Liver (tissue), 9 donors: ENCODE data around the gene AP4S1. TPM values are rescaled to one million over a fixed set of nuclear protein-coding genes. Genes with fewer than 3 reads are reported as not detected.

ENCODE experiments used
- DNase-seq: peaks from one replicate; pipeline ENCODE4 v3.0.0-alpha.2; 2017; ENCODE audit warnings: low spot score
- H3K27ac ChIP-seq, 2 donors: one replicate each; pipeline ENCODE4 v1.7.0; 2013; ENCODE audit warnings: inconsistent platforms in 2 of 2, low read length in 2 of 2, control low read depth in 1 of 2, low read depth in 1 of 2, mild to moderate bottlenecking in 1 of 2
- H3K27me3 ChIP-seq, 4 donors: one replicate each; pipeline versions ENCODE4 v1.6.1 to v1.7.0; 2013; ENCODE audit warnings: low read length in 3 of 4, inconsistent platforms in 1 of 4, mild to moderate bottlenecking in 1 of 4, moderate library complexity in 1 of 4; ENCODE audit not compliant: control insufficient read depth in 4 of 4, insufficient read depth in 4 of 4
- H3K36me3 ChIP-seq, 4 donors: one replicate each; pipeline versions ENCODE4 v1.6.1 to v1.7.0; 2013; ENCODE audit warnings: low read length in 3 of 4, mild to moderate bottlenecking in 3 of 4, low read depth in 1 of 4, moderate library complexity in 1 of 4; ENCODE audit not compliant: control insufficient read depth in 4 of 4, insufficient read depth in 3 of 4
- H3K4me1 ChIP-seq, 4 donors: one replicate each; pipeline versions ENCODE4 v1.6.1 to v1.7.0; 2013; ENCODE audit warnings: low read length in 3 of 4, mild to moderate bottlenecking in 3 of 4, moderate library complexity in 1 of 4; ENCODE audit not compliant: control insufficient read depth in 4 of 4, insufficient read depth in 4 of 4
- H3K4me3 ChIP-seq, 3 donors: one replicate each; pipeline versions ENCODE4 v1.6.1 to v1.7.0; 2013; ENCODE audit warnings: low read length in 3 of 3, control low read depth in 1 of 3, low read depth in 1 of 3, mild to moderate bottlenecking in 1 of 3
- H3K9ac ChIP-seq, 2 donors: one replicate each; pipeline ENCODE4 v1.7.0; 2013; ENCODE audit warnings: low read length in 2 of 2, mild to moderate bottlenecking in 2 of 2, moderate library complexity in 2 of 2, control low read depth in 1 of 2, low read depth in 1 of 2
- H3K9me3 ChIP-seq, 4 donors: one replicate each; pipeline versions ENCODE4 v1.6.1 to v1.7.0; 2013; ENCODE audit warnings: low read length in 3 of 4; ENCODE audit not compliant: control insufficient read depth in 4 of 4
- ATF3 ChIP-seq: IDR thresholded peaks from 2 replicates; pipeline ENCODE4 v1.6.1; 2016; ENCODE audit warnings: antibody characterized with exemption
- CTCF ChIP-seq: fragments of 150-350 bp; IDR thresholded peaks from 2 replicates; pipeline ENCODE4 v1.5.1; 2017; ENCODE audit warnings: improper control_type of control experiment, low read depth, low read length; ENCODE audit not compliant: missing input control
- FOXA1 ChIP-seq: IDR thresholded peaks from 2 replicates; pipeline ENCODE4 v1.6.1; 2016; ENCODE audit warnings: antibody characterized with exemption
- FOXA2 ChIP-seq: IDR thresholded peaks from 2 replicates; pipeline ENCODE4 v1.6.1; 2016; ENCODE audit warnings: antibody characterized with exemption
- GABPA ChIP-seq, 2 donors: IDR thresholded peaks in 1 of 2; conservative IDR thresholded peaks in 1 of 2; 2 replicates each; pipeline ENCODE4 v1.6.1; 2016; ENCODE audit warnings: antibody characterized with exemption in 2 of 2, mild to moderate bottlenecking in 1 of 2, moderate library complexity in 1 of 2
- HNF4A ChIP-seq, 2 donors: conservative IDR thresholded peaks; 2 replicates each; pipeline ENCODE4 v1.6.1; 2016; ENCODE audit warnings: antibody characterized with exemption in 2 of 2, mild to moderate bottlenecking in 2 of 2
- HNF4G ChIP-seq: IDR thresholded peaks from 2 replicates; pipeline ENCODE4 v1.6.1; 2016; ENCODE audit warnings: antibody characterized with exemption
- NR2F2 ChIP-seq: IDR thresholded peaks from 2 replicates; pipeline ENCODE4 v1.6.1; 2016; ENCODE audit warnings: antibody characterized with exemption
- RAD21 ChIP-seq, 2 donors: IDR thresholded peaks; 2 replicates each; pipeline ENCODE4 v1.6.1; 2016; ENCODE audit warnings: antibody characterized with exemption in 2 of 2, mild to moderate bottlenecking in 2 of 2
- SP1 ChIP-seq: IDR thresholded peaks from 2 replicates; pipeline ENCODE4 v1.6.1; 2018; ENCODE audit warnings: antibody characterized with exemption, mild to moderate bottlenecking
- TAF1 ChIP-seq: conservative IDR thresholded peaks from 2 replicates; pipeline ENCODE4 v1.6.1; 2016; ENCODE audit warnings: antibody characterized with exemption, mild to moderate bottlenecking
- YY1 ChIP-seq: IDR thresholded peaks from 2 replicates; pipeline ENCODE4 v1.6.1; 2016; ENCODE audit warnings: antibody characterized with exemption, mild to moderate bottlenecking
- WGBS: extraction: QIAGEN DNeasy Blood & Tissue Kit; methylation state at CpG from one replicate; pipeline ENCODE4 v1.1.7; 2013; 5-methylcytosine and 5-hydroxymethylcytosine counted together
- polyA plus RNA-seq, 2 donors: library from polyadenylated mRNA; stranded (reverse) in 1 of 2; unstranded in 1 of 2; fragments of 200-250 nt in 1 of 2; fragments of >200 nt in 1 of 2; fragmentation: Nextera tagmentation in 1 of 2; extraction: Ambion mirVana in 1 of 2; gene quantifications; one replicate each; pipeline versions ENCODE4 v1.2.1 to v1.2.3, GENCODE V29; 2013 to 2015
- total RNA-seq, 2 donors: library from RNA; depleted of rRNA; stranded (reverse); fragments of >200 nt; gene quantifications; one replicate each; pipeline ENCODE4 v1.2.3, GENCODE V29; 2014
- TF ChIP-seq, protein P1 (sequence below): IDR thresholded peaks from 2 replicates; pipeline ENCODE4 v1.6.1; 2016; ENCODE audit warnings: antibody characterized with exemption
- TF ChIP-seq, protein P2 (sequence below): IDR thresholded peaks from 2 replicates; pipeline ENCODE4 v1.6.1; 2016; ENCODE audit warnings: antibody characterized with exemption, mild to moderate bottlenecking
- TF ChIP-seq, protein P3 (sequence below): IDR thresholded peaks from 2 replicates; pipeline ENCODE4 v1.6.1; 2016; ENCODE audit warnings: antibody characterized with exemption
- donor health status: healthy.
- donor health status: healthy.
- donor health status: healthy.
- donor health status: healthy.
- donor health status: healthy.

The AP4S1 gene
- total and polyA plus RNA-seq, 4 donors: 1.3 to 4.3 (median 1.7) TPM

- peaks cover 0 to 13% (median 7%) of the 10 kb centered on the region in 4 donors for H3K4me1 ChIP-seq
- 97% methylated on average over 5 of the region's 5 CpGs for WGBS
- no peak overlapping the region for H3K4me3 ChIP-seq
- DNase-seq: no peak
- no peaks in the 10 kb centered on the region for H3K36me3 ChIP-seq
- H3K9me3 ChIP-seq: no peaks in the 10 kb centered on the region
- no peak overlapping the region for H3K27ac ChIP-seq
- no peaks in the 10 kb centered on the region for H3K27me3 ChIP-seq
- H3K9ac ChIP-seq: no peak overlapping the region
- TF ChIP-seq NR2F2 (no peak), RAD21 (IDR thresholded peaks at IDR 0.05) (no peak), TAF1 (no peak), FOXA1 (no peak), HNF4G (no peak), CTCF (no peak), FOXA2 (no peak), SP1 (no peak), GABPA (IDR thresholded peaks at IDR 0.05 in 1 of 2, conservative IDR thresholded peaks at IDR 0.05 in 1 of 2) (no peak), YY1 (no peak)
- TF ChIP-seq, protein P1, sequence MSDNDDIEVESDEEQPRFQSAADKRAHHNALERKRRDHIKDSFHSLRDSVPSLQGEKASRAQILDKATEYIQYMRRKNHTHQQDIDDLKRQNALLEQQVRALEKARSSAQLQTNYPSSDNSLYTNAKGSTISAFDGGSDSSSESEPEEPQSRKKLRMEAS: no peak
- TF ChIP-seq, protein P2, sequence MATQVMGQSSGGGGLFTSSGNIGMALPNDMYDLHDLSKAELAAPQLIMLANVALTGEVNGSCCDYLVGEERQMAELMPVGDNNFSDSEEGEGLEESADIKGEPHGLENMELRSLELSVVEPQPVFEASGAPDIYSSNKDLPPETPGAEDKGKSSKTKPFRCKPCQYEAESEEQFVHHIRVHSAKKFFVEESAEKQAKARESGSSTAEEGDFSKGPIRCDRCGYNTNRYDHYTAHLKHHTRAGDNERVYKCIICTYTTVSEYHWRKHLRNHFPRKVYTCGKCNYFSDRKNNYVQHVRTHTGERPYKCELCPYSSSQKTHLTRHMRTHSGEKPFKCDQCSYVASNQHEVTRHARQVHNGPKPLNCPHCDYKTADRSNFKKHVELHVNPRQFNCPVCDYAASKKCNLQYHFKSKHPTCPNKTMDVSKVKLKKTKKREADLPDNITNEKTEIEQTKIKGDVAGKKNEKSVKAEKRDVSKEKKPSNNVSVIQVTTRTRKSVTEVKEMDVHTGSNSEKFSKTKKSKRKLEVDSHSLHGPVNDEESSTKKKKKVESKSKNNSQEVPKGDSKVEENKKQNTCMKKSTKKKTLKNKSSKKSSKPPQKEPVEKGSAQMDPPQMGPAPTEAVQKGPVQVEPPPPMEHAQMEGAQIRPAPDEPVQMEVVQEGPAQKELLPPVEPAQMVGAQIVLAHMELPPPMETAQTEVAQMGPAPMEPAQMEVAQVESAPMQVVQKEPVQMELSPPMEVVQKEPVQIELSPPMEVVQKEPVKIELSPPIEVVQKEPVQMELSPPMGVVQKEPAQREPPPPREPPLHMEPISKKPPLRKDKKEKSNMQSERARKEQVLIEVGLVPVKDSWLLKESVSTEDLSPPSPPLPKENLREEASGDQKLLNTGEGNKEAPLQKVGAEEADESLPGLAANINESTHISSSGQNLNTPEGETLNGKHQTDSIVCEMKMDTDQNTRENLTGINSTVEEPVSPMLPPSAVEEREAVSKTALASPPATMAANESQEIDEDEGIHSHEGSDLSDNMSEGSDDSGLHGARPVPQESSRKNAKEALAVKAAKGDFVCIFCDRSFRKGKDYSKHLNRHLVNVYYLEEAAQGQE: no peak
- TF ChIP-seq, protein P3, sequence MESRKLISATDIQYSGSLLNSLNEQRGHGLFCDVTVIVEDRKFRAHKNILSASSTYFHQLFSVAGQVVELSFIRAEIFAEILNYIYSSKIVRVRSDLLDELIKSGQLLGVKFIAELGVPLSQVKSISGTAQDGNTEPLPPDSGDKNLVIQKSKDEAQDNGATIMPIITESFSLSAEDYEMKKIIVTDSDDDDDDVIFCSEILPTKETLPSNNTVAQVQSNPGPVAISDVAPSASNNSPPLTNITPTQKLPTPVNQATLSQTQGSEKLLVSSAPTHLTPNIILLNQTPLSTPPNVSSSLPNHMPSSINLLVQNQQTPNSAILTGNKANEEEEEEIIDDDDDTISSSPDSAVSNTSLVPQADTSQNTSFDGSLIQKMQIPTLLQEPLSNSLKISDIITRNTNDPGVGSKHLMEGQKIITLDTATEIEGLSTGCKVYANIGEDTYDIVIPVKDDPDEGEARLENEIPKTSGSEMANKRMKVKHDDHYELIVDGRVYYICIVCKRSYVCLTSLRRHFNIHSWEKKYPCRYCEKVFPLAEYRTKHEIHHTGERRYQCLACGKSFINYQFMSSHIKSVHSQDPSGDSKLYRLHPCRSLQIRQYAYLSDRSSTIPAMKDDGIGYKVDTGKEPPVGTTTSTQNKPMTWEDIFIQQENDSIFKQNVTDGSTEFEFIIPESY: no peak
Observed at GRCh38 chr14:31030469-31030868, 5.0 kb downstream of the AP4S1 start.

DNA sequence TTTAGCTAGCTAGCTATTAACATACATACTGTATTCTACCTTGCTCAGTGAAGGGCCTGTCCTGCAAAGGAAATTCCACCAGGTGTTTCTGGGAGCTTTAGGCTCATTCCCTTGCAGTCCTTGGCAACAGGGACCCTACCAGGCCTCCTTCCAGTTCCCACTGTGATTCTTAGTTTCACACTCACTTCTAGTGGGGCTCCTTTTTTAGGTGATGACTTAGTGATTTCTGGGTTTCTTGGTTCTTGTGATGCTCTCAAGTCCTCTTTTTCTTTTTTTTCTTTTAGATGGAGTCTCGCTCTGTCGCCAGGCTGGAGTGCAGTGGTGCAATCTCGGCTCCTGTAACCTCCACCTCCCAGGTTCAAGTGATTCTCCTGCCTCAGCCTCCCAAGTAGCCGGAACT is 11.1 kb downstream of the AP4S1 start:
- 96% methylated on average over 4 of the region's 4 CpGs for WGBS
- H3K36me3 ChIP-seq: no peaks in the 10 kb centered on the region
- no peak for TF ChIP-seq HNF4G
- TF ChIP-seq YY1: no peak
- TF ChIP-seq, protein P3: no peak
- TF ChIP-seq ATF3: no peak
- TF ChIP-seq NR2F2: no peak
- TF ChIP-seq RAD21 (IDR thresholded peaks at IDR 0.05): no peak
- TF ChIP-seq TAF1: no peak
- TF ChIP-seq, protein P2: no peak
- no peak for TF ChIP-seq HNF4A (conservative IDR thresholded peaks at IDR 0.05)
- no peak for TF ChIP-seq GABPA (IDR thresholded peaks at IDR 0.05 in 1 of 2, conservative IDR thresholded peaks at IDR 0.05 in 1 of 2)

More for the DNA sequence above, 11.1 kb downstream of the AP4S1 start:
- no peak overlapping the region for H3K27ac ChIP-seq
- peaks cover 0 to 16% (median 11%) of the 10 kb centered on the region in 4 donors for H3K4me1 ChIP-seq
- no peaks in the 10 kb centered on the region for H3K27me3 ChIP-seq
- no peak for DNase-seq
- H3K4me3 ChIP-seq: no peak overlapping the region
- H3K9me3 ChIP-seq: no peaks in the 10 kb centered on the region
- no peak overlapping the region for H3K9ac ChIP-seq
